Esophagus squamous epithelium (tissue), 4 donors: Measurements from ENCODE around the gene NEK4.

ENCODE experiments used
- CTCF ChIP-seq, 6 experiments: fragments of 450-650 bp in 4 of 6; fragments of 200-600 bp in 2 of 6; sonication (generic) in 2 of 6; IDR thresholded peaks; one replicate each; pipeline ENCODE4 v1.5.1; 2016 to 2019; ENCODE audit warnings: antibody characterized with exemption in 6 of 6, mild to moderate bottlenecking in 4 of 6, moderate library complexity in 4 of 6
- POLR2A ChIP-seq, 4 donors: fragments of 450-650 bp; IDR thresholded peaks; one replicate each; pipeline ENCODE4 v1.6.1; 2017; ENCODE audit warnings: antibody characterized with exemption in 4 of 4, mild to moderate bottlenecking in 4 of 4, moderate library complexity in 3 of 4

DNA sequence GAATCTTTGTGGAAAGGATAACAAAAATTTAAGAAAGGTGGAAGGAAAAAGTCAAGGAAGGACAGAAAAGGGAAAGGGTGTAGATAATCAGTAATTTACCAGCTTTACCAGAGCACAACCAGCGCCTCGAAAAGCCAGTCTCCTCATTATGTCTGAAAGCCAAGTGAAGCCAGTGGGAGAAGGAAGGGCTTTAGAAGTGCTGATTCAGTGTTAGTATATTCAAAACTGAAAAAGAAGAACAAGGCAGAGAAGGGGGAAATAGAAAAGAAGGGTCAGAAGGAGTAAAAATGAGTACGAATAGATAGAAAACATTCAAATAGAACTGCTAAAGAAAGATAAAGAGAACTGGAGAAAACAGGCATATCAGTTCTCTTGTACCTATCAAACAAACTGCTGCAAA, 89.1 kb downstream of the NEK4 start:
- TF ChIP-seq POLR2A (IDR thresholded peaks at IDR 0.05): no peak
- TF ChIP-seq CTCF (IDR thresholded peaks at IDR 0.05): no peak
